ENCODE results near the gene ZNF862.

The ZNF862 gene

GRCh38 chr7:149846021-149846420 lies 7.8 kb downstream of the ZNF862 start:
- no peak overlapping the region for H3K27ac ChIP-seq (ENCODE audit: insufficient read depth in 1 of 2, low read depth in 1 of 2, low read length in 2 of 2, poor library complexity in 1 of 2, severe bottlenecking in 2 of 2)
- ChIA-PET CTCF (no interaction called here), POLR2A (no interaction called here)
- 98% methylated on average over 9 of the region's 9 CpGs for WGBS (ENCODE audit: insufficient coverage)
- no peaks in the 10 kb centered on the region for H3K27me3 ChIP-seq (replicated peaks in 2 of 5; ENCODE audit: control insufficient read depth in 4 of 5, insufficient read depth in 5 of 5, low read length in 4 of 5)
- peaks cover 0 to 23% (median 13%) of the 10 kb centered on the region in 4 experiments for H3K36me3 ChIP-seq (ENCODE audit: control insufficient read depth in 4 of 4, insufficient read depth in 4 of 4, low read length in 3 of 4)
- no peak for DNase-seq
- H3K9me3 ChIP-seq (ENCODE audit: control extremely low read depth in 1 of 5, control insufficient read depth in 4 of 5, insufficient read depth in 2 of 5, low read depth in 1 of 5, low read length in 4 of 5) = no peaks in the 10 kb centered on the region
- no peaks in the 10 kb centered on the region for H3K4me1 ChIP-seq (ENCODE audit: control extremely low read depth in 1 of 4, control insufficient read depth in 4 of 4, insufficient read depth in 4 of 4, low read length in 3 of 4)
- no peak overlapping the region for H3K4me3 ChIP-seq (ENCODE audit: control insufficient read depth in 1 of 7, extremely low read depth in 1 of 7, insufficient read depth in 4 of 7, low read depth in 2 of 7, low read length in 6 of 7)

- Histone ChIP-seq H3K27ac (ENCODE audit: insufficient read depth in 1 of 2, low read depth in 1 of 2, low read length in 2 of 2, poor library complexity in 1 of 2, severe bottlenecking in 2 of 2) (no peak overlapping the region), H3K4me3 (ENCODE audit: control insufficient read depth in 1 of 7, extremely low read depth in 1 of 7, insufficient read depth in 4 of 7, low read depth in 2 of 7, low read length in 6 of 7) (no peak overlapping the region), H3K36me3 (ENCODE audit: control insufficient read depth in 4 of 4, insufficient read depth in 4 of 4, low read length in 3 of 4) (peaks cover 0 to 23% (median 13%) of the 10 kb centered on the region in 4 experiments), H3K27me3 (replicated peaks in 2 of 5; ENCODE audit: control insufficient read depth in 4 of 5, insufficient read depth in 5 of 5, low read length in 4 of 5) (no peaks in the 10 kb centered on the region), H3K4me1 (ENCODE audit: control extremely low read depth in 1 of 4, control insufficient read depth in 4 of 4, insufficient read depth in 4 of 4, low read length in 3 of 4) (no peaks in the 10 kb centered on the region), H3K9me3 (ENCODE audit: control extremely low read depth in 1 of 5, control insufficient read depth in 4 of 5, insufficient read depth in 2 of 5, low read depth in 1 of 5, low read length in 4 of 5) (no peaks in the 10 kb centered on the region)
- CTCF ChIA-PET = interaction anchor here (0.9 to 2.1 kb wide), 2 partner anchors 8 to 37 kb away, joined by 5 to 6 read pairs; partner anchors contain the start of gene ZNF862
- POLR2A ChIA-PET = no interaction called here
- 100% methylated on average over 1 of the region's 3 CpGs for WGBS (ENCODE audit: insufficient coverage)
- DNase-seq = no peak
Measured at GRCh38 chr7:149846436-149847046, 8.4 kb downstream of the ZNF862 start.

- Histone ChIP-seq H3K4me1 (ENCODE audit: control extremely low read depth in 1 of 4, control insufficient read depth in 4 of 4, insufficient read depth in 4 of 4, low read length in 3 of 4) (no peaks in the 10 kb centered on the region), H3K27me3 (replicated peaks in 2 of 5; ENCODE audit: control insufficient read depth in 4 of 5, insufficient read depth in 5 of 5, low read length in 4 of 5) (no peaks in the 10 kb centered on the region), H3K4me3 (ENCODE audit: control insufficient read depth in 1 of 7, extremely low read depth in 1 of 7, insufficient read depth in 4 of 7, low read depth in 2 of 7, low read length in 6 of 7) (no peak overlapping the region), H3K36me3 (ENCODE audit: control insufficient read depth in 4 of 4, insufficient read depth in 4 of 4, low read length in 3 of 4) (peaks cover 0 to 34% (median 13%) of the 10 kb centered on the region in 4 experiments), H3K27ac (ENCODE audit: insufficient read depth in 1 of 2, low read depth in 1 of 2, low read length in 2 of 2, poor library complexity in 1 of 2, severe bottlenecking in 2 of 2) (no peak overlapping the region), H3K9me3 (ENCODE audit: control extremely low read depth in 1 of 5, control insufficient read depth in 4 of 5, insufficient read depth in 2 of 5, low read depth in 1 of 5, low read length in 4 of 5) (no peaks in the 10 kb centered on the region)
- 100% methylated on average over 2 of the region's 6 CpGs for WGBS (ENCODE audit: insufficient coverage)
- CTCF ChIA-PET = interaction anchor here (1.3 to 3.0 kb wide), 3 partner anchors 10 to 23 kb away, joined by 5 to 18 read pairs (median 6); partner anchors contain the start of gene ZNF862
- POLR2A ChIA-PET = no interaction called here
- DNase-seq = no peak
Measured at GRCh38 chr7:149849174-149849573, 11.0 kb downstream of the ZNF862 start.

- CTCF ChIA-PET = interaction anchor here (1.3 to 3.0 kb wide), 3 partner anchors 11 to 22 kb away, joined by 5 to 18 read pairs (median 6); partner anchors contain the start of gene ZNF862
- Histone ChIP-seq H3K4me3 (ENCODE audit: control insufficient read depth in 1 of 7, extremely low read depth in 1 of 7, insufficient read depth in 4 of 7, low read depth in 2 of 7, low read length in 6 of 7) (no peak overlapping the region), H3K27me3 (replicated peaks in 2 of 5; ENCODE audit: control insufficient read depth in 4 of 5, insufficient read depth in 5 of 5, low read length in 4 of 5) (no peaks in the 10 kb centered on the region), H3K27ac (ENCODE audit: insufficient read depth in 1 of 2, low read depth in 1 of 2, low read length in 2 of 2, poor library complexity in 1 of 2, severe bottlenecking in 2 of 2) (no peak overlapping the region), H3K9me3 (ENCODE audit: control extremely low read depth in 1 of 5, control insufficient read depth in 4 of 5, insufficient read depth in 2 of 5, low read depth in 1 of 5, low read length in 4 of 5) (no peaks in the 10 kb centered on the region), H3K4me1 (ENCODE audit: control extremely low read depth in 1 of 4, control insufficient read depth in 4 of 4, insufficient read depth in 4 of 4, low read length in 3 of 4) (no peaks in the 10 kb centered on the region), H3K36me3 (ENCODE audit: control insufficient read depth in 4 of 4, insufficient read depth in 4 of 4, low read length in 3 of 4) (peaks cover 0 to 41% (median 11%) of the 10 kb centered on the region in 4 experiments)
- no peak for DNase-seq
- WGBS (ENCODE audit: insufficient coverage) = 84% methylated on average over 15 of the region's 16 CpGs
- POLR2A ChIA-PET = no interaction called here
Measured at GRCh38 chr7:149850007-149850594, 11.9 kb downstream of the ZNF862 start.

GRCh38 chr7:149850716-149851115 lies 12.5 kb downstream of the ZNF862 start:
- no peak overlapping the region for H3K4me3 ChIP-seq (ENCODE audit: control insufficient read depth in 1 of 7, extremely low read depth in 1 of 7, insufficient read depth in 4 of 7, low read depth in 2 of 7, low read length in 6 of 7)
- H3K36me3 ChIP-seq (ENCODE audit: control insufficient read depth in 4 of 4, insufficient read depth in 4 of 4, low read length in 3 of 4) = peaks cover 0 to 44% (median 11%) of the 10 kb centered on the region in 4 experiments
- no peaks in the 10 kb centered on the region for H3K27me3 ChIP-seq (replicated peaks in 2 of 5; ENCODE audit: control insufficient read depth in 4 of 5, insufficient read depth in 5 of 5, low read length in 4 of 5)
- H3K4me1 ChIP-seq (ENCODE audit: control extremely low read depth in 1 of 4, control insufficient read depth in 4 of 4, insufficient read depth in 4 of 4, low read length in 3 of 4) = no peaks in the 10 kb centered on the region
- no peak for DNase-seq
- H3K9me3 ChIP-seq (ENCODE audit: control extremely low read depth in 1 of 5, control insufficient read depth in 4 of 5, insufficient read depth in 2 of 5, low read depth in 1 of 5, low read length in 4 of 5) = no peaks in the 10 kb centered on the region
- WGBS (ENCODE audit: insufficient coverage) = 86% methylated on average over 4 of the region's 4 CpGs
- ChIA-PET POLR2A (no interaction called here), CTCF (interaction anchor here (1.7 to 3.0 kb wide), 2 partner anchors 11 to 21 kb away, joined by 6 to 18 read pairs; partner anchors contain the start of gene ZNF862)
- no peak overlapping the region for H3K27ac ChIP-seq (ENCODE audit: insufficient read depth in 1 of 2, low read depth in 1 of 2, low read length in 2 of 2, poor library complexity in 1 of 2, severe bottlenecking in 2 of 2)

- Histone ChIP-seq H3K4me1 (ENCODE audit: control extremely low read depth in 1 of 4, control insufficient read depth in 4 of 4, insufficient read depth in 4 of 4, low read length in 3 of 4) (no peaks in the 10 kb centered on the region), H3K27me3 (replicated peaks in 2 of 5; ENCODE audit: control insufficient read depth in 4 of 5, insufficient read depth in 5 of 5, low read length in 4 of 5) (no peaks in the 10 kb centered on the region), H3K9me3 (ENCODE audit: control extremely low read depth in 1 of 5, control insufficient read depth in 4 of 5, insufficient read depth in 2 of 5, low read depth in 1 of 5, low read length in 4 of 5) (no peaks in the 10 kb centered on the region), H3K4me3 (ENCODE audit: control insufficient read depth in 1 of 7, extremely low read depth in 1 of 7, insufficient read depth in 4 of 7, low read depth in 2 of 7, low read length in 6 of 7) (no peak overlapping the region), H3K36me3 (ENCODE audit: control insufficient read depth in 4 of 4, insufficient read depth in 4 of 4, low read length in 3 of 4) (peaks cover 0 to 45% (median 10%) of the 10 kb centered on the region in 4 experiments), H3K27ac (ENCODE audit: insufficient read depth in 1 of 2, low read depth in 1 of 2, low read length in 2 of 2, poor library complexity in 1 of 2, severe bottlenecking in 2 of 2) (no peak overlapping the region)
- ChIA-PET CTCF (interaction anchor here (1.1 to 1.3 kb wide), 2 partner anchors 12 to 20 kb away, joined by 3 to 4 read pairs; no protein-coding TSS in a partner anchor), POLR2A (no interaction called here)
- WGBS (ENCODE audit: insufficient coverage) = 96% methylated on average over 7 of the region's 9 CpGs
- no peak for DNase-seq
Measured at GRCh38 chr7:149851449-149851848, 13.3 kb downstream of the ZNF862 start.

GRCh38 chr7:149853157-149853556 lies 15.0 kb downstream of the ZNF862 start:
- POLR2A ChIA-PET = no interaction called here
- H3K4me1 ChIP-seq (ENCODE audit: control extremely low read depth in 1 of 4, control insufficient read depth in 4 of 4, insufficient read depth in 4 of 4, low read length in 3 of 4) = no peaks in the 10 kb centered on the region
- H3K36me3 ChIP-seq (ENCODE audit: control insufficient read depth in 4 of 4, insufficient read depth in 4 of 4, low read length in 3 of 4) = peaks cover 0 to 35% (median 3%) of the 10 kb centered on the region in 4 experiments
- no peaks in the 10 kb centered on the region for H3K9me3 ChIP-seq (ENCODE audit: control extremely low read depth in 1 of 5, control insufficient read depth in 4 of 5, insufficient read depth in 2 of 5, low read depth in 1 of 5, low read length in 4 of 5)
- WGBS (ENCODE audit: insufficient coverage) = 100% methylated on average over 4 of the region's 9 CpGs
- no peak overlapping the region for H3K27ac ChIP-seq (ENCODE audit: insufficient read depth in 1 of 2, low read depth in 1 of 2, low read length in 2 of 2, poor library complexity in 1 of 2, severe bottlenecking in 2 of 2)
- no peak overlapping the region for H3K4me3 ChIP-seq (ENCODE audit: control insufficient read depth in 1 of 7, extremely low read depth in 1 of 7, insufficient read depth in 4 of 7, low read depth in 2 of 7, low read length in 6 of 7)
- CTCF ChIA-PET = interaction anchor here (1.4 kb wide), 1 partner anchor 17 kb away, joined by 4 read pairs; no protein-coding TSS in a partner anchor
- no peaks in the 10 kb centered on the region for H3K27me3 ChIP-seq (replicated peaks in 2 of 5; ENCODE audit: control insufficient read depth in 4 of 5, insufficient read depth in 5 of 5, low read length in 4 of 5)
- no peak for DNase-seq
